GM12874 (cell line): ENCODE measurements around the gene TNIK.

ENCODE experiments used
- TF ChIP-seq, protein P1 (sequence below): IDR thresholded peaks from 2 replicates; pipeline ENCODE4 v1.5.1; 2011; ENCODE audit warnings: low read depth, mild to moderate bottlenecking, control low read depth, low read length, moderate library complexity; ENCODE audit not compliant: insufficient read depth

Gene TNIK

GRCh38 chr3:171222995-171223394, 237.2 kb downstream of the TNIK start:
- TF ChIP-seq, protein P1, sequence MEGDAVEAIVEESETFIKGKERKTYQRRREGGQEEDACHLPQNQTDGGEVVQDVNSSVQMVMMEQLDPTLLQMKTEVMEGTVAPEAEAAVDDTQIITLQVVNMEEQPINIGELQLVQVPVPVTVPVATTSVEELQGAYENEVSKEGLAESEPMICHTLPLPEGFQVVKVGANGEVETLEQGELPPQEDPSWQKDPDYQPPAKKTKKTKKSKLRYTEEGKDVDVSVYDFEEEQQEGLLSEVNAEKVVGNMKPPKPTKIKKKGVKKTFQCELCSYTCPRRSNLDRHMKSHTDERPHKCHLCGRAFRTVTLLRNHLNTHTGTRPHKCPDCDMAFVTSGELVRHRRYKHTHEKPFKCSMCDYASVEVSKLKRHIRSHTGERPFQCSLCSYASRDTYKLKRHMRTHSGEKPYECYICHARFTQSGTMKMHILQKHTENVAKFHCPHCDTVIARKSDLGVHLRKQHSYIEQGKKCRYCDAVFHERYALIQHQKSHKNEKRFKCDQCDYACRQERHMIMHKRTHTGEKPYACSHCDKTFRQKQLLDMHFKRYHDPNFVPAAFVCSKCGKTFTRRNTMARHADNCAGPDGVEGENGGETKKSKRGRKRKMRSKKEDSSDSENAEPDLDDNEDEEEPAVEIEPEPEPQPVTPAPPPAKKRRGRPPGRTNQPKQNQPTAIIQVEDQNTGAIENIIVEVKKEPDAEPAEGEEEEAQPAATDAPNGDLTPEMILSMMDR: no peak

DNA sequence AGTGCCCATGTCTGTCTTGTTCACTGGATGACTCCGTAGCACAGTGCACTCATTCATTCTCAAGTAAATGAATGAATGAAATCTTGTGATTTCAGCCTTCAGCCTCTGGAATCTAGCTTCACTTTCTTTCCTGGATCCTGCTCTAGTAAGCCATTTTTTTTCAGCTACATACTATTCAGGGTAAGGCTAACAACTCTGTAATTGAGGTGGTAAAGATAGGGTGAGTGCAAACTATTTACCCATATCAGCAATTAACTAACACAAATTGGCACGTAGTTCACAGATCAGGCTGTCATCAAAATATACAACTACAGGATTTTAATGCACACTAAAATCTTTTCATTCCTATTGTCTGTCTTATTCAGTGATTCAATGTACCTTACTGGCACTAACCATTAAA, 238.6 kb downstream of the TNIK start:
- TF ChIP-seq, protein P1: no peak

GRCh38 chr3:171221104-171221503, 239.1 kb downstream of the TNIK start:
- TF ChIP-seq, protein P1: no peak

DNA sequence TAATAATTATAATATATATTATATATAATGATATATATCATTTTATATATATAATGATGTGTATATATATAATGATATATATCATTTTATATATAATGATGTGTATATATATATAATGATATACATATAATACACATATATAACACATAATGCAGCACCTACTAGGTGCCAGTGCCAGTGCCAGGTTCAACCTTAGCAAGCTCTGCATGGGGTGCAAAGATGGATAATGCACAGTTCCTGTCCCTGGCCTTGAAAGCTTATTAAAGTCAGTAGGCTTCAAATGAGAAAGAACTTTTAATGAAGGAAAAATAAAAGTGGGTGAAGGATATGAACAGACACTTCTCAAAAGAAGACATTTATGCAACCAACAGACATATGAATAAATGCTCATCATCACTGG, 240.9 kb downstream of the TNIK start:
- TF ChIP-seq, protein P1: no peak

GRCh38 chr3:171218069-171218468, 242.1 kb downstream of the TNIK start:
- TF ChIP-seq, protein P1: no peak

DNA sequence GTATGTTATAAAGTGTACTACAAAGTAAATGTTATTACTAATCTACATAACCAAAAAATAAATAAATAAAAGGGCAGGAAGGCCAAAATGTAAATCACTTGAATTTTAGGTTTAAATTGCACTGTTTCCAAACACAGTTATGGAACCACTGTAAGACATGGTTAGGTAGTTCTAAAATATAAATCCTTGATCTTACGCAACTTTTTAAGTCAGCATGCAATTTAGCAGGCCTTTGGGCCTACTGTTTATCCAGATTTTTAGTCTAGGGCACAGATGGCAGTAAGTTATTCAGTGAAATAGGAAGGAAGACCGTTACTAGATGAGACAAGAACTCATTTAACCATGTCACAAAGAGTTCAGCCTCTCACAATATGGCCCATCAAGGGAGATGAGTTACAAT, 246.3 kb downstream of the TNIK start:
- TF ChIP-seq, protein P1: no peak

- TF ChIP-seq, protein P1: no peak
Measured at GRCh38 chr3:171213178-171213577, 247.0 kb downstream of the TNIK start.

- TF ChIP-seq, protein P1: no peak
Measured at GRCh38 chr3:171212648-171213047, 247.6 kb downstream of the TNIK start.
